Measurements from ENCODE around the gene LIN7A. TPM values are rescaled to one million over a fixed set of nuclear protein-coding genes. Genes with fewer than 3 reads are reported as not detected.
A peak's percentile ranks its signal among the peaks of the same experiment; 100 is the strongest.

LIN7A gene
- total RNA-seq, 1 experiment from 2014 or later, result not detected

DNA sequence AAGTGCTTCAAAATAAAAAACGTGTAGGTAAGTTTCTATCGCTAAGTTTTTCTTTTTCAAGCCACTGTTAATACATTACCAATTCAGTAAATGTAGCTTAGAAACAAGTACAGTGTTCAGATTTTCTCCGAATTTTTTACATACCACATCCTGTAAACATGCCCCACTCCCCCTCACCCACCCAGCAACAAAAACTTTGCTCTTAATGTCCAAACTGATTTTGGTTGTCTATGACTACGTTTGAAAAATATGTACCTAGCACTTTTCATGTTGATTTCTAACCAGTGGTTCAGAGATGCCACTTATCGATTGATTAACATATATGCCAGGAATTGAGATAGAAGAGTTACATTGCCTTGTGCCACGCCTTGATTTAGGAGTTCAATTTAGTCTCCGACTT is 663 bp upstream of the LIN7A start:
- H3K36me3 ChIP-seq (ENCODE audit: control insufficient read depth, insufficient read depth, low read length), result no peaks in the 10 kb centered on the region
- peaks cover 22% of the 10 kb centered on the region for H3K27me3 ChIP-seq (ENCODE audit: control insufficient read depth, insufficient read depth, low read length)
- H3K4me1 ChIP-seq (ENCODE audit: control insufficient read depth, insufficient read depth, low read length), result no peaks in the 10 kb centered on the region; the same call in 1 of the 2 replicates
- POLR2A ChIA-PET, result no interaction called here
- TF ChIP-seq REST (IDR thresholded peaks at IDR 0.05; ENCODE audit: insufficient read depth in 1 of 2, low read depth in 2 of 2, low read length in 1 of 2), result no peak
- TF ChIP-seq TCF7L2 (IDR thresholded peaks at IDR 0.05; ENCODE audit: low read depth, low read length), result no peak
- TF ChIP-seq SIN3A (IDR thresholded peaks at IDR 0.05; ENCODE audit: borderline replicate concordance, insufficient read depth, low read depth, low read length), result no peak
- TF ChIP-seq POLR2AphosphoS5 (IDR thresholded peaks at IDR 0.05; ENCODE audit: low read depth, low read length), result no peak
- TF ChIP-seq, protein P1, sequence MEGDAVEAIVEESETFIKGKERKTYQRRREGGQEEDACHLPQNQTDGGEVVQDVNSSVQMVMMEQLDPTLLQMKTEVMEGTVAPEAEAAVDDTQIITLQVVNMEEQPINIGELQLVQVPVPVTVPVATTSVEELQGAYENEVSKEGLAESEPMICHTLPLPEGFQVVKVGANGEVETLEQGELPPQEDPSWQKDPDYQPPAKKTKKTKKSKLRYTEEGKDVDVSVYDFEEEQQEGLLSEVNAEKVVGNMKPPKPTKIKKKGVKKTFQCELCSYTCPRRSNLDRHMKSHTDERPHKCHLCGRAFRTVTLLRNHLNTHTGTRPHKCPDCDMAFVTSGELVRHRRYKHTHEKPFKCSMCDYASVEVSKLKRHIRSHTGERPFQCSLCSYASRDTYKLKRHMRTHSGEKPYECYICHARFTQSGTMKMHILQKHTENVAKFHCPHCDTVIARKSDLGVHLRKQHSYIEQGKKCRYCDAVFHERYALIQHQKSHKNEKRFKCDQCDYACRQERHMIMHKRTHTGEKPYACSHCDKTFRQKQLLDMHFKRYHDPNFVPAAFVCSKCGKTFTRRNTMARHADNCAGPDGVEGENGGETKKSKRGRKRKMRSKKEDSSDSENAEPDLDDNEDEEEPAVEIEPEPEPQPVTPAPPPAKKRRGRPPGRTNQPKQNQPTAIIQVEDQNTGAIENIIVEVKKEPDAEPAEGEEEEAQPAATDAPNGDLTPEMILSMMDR (IDR thresholded peaks at IDR 0.05), result no peak
- CTCF ChIA-PET, result no interaction called here
- H3K9me3 ChIP-seq (ENCODE audit: control insufficient read depth, insufficient read depth, low read depth, low read length), result no peaks in the 10 kb centered on the region
- in situ Hi-C loops (cut with HindIII; ENCODE audit: low pct_unique_long_range_greater_than_20kb, low sequenced_read_pairs), result no loop called here
- intact Hi-C loops (cut with micrococcal nuclease; ENCODE audit: unreplicated experiment), result no loop called here
- DNase-seq (ENCODE audit: low read depth, low spot score) (no peak), ATAC-seq (no peak)
- H3K4me3 ChIP-seq (ENCODE audit: low read depth in 2 of 2, low read length in 2 of 2), result no peak overlapping the region
- BruUV-seq (replicated peaks), result no TSS peak
- H3K27ac ChIP-seq (ENCODE audit: low read length), result no peak overlapping the region

DNA sequence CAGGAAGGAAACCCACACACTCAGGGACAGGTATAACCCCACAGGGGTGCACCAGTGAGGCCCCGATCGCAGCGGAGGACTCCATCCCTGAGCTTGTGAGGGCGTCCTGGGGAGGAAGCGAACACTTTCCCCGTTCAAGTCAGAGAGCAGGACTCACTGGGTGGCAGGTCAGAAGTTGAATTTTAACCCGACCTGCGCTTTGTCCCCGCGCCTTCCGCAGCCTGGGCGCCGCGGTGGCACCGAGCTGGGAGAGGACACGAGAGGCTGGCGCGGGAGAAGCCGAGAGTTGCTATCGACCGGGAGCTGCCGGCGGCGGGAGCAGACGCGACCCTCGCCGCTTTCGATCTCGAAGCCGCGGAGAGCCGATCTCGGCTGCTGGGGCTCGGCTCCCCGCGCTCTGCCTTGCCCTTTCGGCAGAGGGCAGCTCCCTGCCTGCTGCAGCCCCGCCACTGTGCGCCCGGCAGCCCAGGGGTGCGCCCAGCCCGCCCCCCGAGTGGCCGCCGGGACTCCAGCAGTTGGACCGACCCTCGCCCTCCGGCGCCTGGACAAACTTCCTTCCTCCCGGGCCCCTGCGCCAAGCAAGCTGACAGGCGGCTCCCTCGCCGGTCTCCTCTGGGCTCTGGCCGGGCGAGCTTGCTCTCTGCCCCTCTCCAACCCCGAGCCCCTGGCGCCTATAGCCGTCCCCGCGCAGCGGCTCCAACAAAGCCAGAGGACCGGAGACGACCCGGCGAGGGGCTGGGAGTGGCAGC is 918 bp downstream of the LIN7A start:
- Histone ChIP-seq H3K27me3 (ENCODE audit: control insufficient read depth, insufficient read depth, low read length) (peaks cover 22% of the 10 kb centered on the region), H3K4me1 (ENCODE audit: control insufficient read depth, insufficient read depth, low read length) (no peaks in the 10 kb centered on the region; the same call in 1 of the 2 replicates), H3K36me3 (ENCODE audit: control insufficient read depth, insufficient read depth, low read length) (no peaks in the 10 kb centered on the region), H3K9me3 (ENCODE audit: control insufficient read depth, insufficient read depth, low read depth, low read length) (no peaks in the 10 kb centered on the region), H3K27ac (ENCODE audit: low read length) (no peak overlapping the region), H3K4me3 (ENCODE audit: low read depth in 2 of 2, low read length in 2 of 2) (peak overlapping the region; percentile 37 to 54)
- no TSS peak for BruUV-seq (replicated peaks)
- in situ Hi-C loops (cut with HindIII; ENCODE audit: low pct_unique_long_range_greater_than_20kb, low sequenced_read_pairs), result no loop called here
- ChIA-PET CTCF (no interaction called here), POLR2A (no interaction called here)
- TF ChIP-seq, protein P1 (IDR thresholded peaks at IDR 0.05), result no peak
- TF ChIP-seq REST (IDR thresholded peaks at IDR 0.05; ENCODE audit: insufficient read depth in 1 of 2, low read depth in 2 of 2, low read length in 1 of 2) (no peak), SIN3A (IDR thresholded peaks at IDR 0.05; ENCODE audit: borderline replicate concordance, insufficient read depth, low read depth, low read length) (no peak), POLR2AphosphoS5 (IDR thresholded peaks at IDR 0.05; ENCODE audit: low read depth, low read length) (no peak), TCF7L2 (IDR thresholded peaks at IDR 0.05; ENCODE audit: low read depth, low read length) (no peak)
- ATAC-seq, result peak; percentile 86
- intact Hi-C loops (cut with micrococcal nuclease; ENCODE audit: unreplicated experiment), result no loop called here
- DNase-seq (ENCODE audit: low read depth, low spot score), result no peak

Measured in Panc1 (cell line).